ENCODE data around the gene SLC1A3.

DNA sequence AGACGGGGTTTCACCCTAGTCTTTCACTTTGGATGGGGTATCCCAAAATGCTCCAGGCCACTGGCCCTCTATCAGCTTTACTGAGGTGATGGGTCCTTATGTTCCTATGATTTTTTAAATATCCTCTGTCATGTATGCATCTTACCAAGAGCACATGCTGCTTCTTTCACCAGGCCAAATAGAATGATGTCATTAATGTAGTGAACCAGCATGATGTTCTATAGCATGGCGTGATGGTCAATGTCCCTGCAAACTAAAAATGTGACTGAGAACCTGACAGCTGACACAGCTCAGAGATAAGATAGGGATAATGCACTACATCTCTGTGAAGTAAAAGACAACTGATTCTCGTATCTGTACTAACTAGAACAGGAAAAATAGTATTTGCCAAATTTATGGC, 103.6 kb downstream of the SLC1A3 start:
- TF ChIP-seq, protein P1, sequence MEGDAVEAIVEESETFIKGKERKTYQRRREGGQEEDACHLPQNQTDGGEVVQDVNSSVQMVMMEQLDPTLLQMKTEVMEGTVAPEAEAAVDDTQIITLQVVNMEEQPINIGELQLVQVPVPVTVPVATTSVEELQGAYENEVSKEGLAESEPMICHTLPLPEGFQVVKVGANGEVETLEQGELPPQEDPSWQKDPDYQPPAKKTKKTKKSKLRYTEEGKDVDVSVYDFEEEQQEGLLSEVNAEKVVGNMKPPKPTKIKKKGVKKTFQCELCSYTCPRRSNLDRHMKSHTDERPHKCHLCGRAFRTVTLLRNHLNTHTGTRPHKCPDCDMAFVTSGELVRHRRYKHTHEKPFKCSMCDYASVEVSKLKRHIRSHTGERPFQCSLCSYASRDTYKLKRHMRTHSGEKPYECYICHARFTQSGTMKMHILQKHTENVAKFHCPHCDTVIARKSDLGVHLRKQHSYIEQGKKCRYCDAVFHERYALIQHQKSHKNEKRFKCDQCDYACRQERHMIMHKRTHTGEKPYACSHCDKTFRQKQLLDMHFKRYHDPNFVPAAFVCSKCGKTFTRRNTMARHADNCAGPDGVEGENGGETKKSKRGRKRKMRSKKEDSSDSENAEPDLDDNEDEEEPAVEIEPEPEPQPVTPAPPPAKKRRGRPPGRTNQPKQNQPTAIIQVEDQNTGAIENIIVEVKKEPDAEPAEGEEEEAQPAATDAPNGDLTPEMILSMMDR (conservative IDR thresholded peaks at IDR 0.05; ENCODE audit: low read length): no peak
- no peak for TF ChIP-seq EZH2phosphoT487 (IDR thresholded peaks at IDR 0.05; ENCODE audit: borderline replicate concordance)
